Mesodermal cell (in vitro differentiated cells): ENCODE data around the gene MRPL36.

Experiments
- H3K27ac ChIP-seq: 2 replicates; pipeline ENCODE4 v1.7.0; 2013; ENCODE audit warnings: mild to moderate bottlenecking, low read depth, low read length, moderate library complexity; ENCODE audit not compliant: severe bottlenecking
- H3K36me3 ChIP-seq: 2 replicates; pipeline ENCODE4 v1.7.1; 2013; ENCODE audit warnings: mild to moderate bottlenecking, low read length, moderate library complexity; ENCODE audit not compliant: control insufficient read depth, insufficient read depth
- H3K4me1 ChIP-seq: one replicate; pipeline ENCODE4 v1.7.1; 2013; ENCODE audit warnings: mild to moderate bottlenecking, low read length; ENCODE audit not compliant: insufficient read depth, control insufficient read depth, poor library complexity, severe bottlenecking
- H3K4me3 ChIP-seq: 2 replicates; pipeline ENCODE4 v1.7.0; 2013; ENCODE audit warnings: low read length, control low read depth, mild to moderate bottlenecking; ENCODE audit not compliant: insufficient read depth, poor library complexity, severe bottlenecking; ENCODE audit errors: extremely low read depth
- H3K9me3 ChIP-seq: 2 replicates; pipeline ENCODE4 v1.7.1; 2013; ENCODE audit warnings: mild to moderate bottlenecking, low read length, moderate library complexity; ENCODE audit not compliant: control insufficient read depth
- WGBS, 2 experiments: methylation state at CpG; one replicate each; pipeline ENCODE4 v1.1.5; 2013; ENCODE audit warnings: missing lambda C conversion rate in 2 of 2; ENCODE audit not compliant: insufficient coverage in 2 of 2; 5-methylcytosine and 5-hydroxymethylcytosine counted together

Gene MRPL36

GRCh38 chr5:1838013-1838412, 38.4 kb upstream of the MRPL36 start:
- Histone ChIP-seq H3K36me3 (no peaks in the 10 kb centered on the region), H3K4me3 (no peak overlapping the region), H3K4me1 (no peaks in the 10 kb centered on the region), H3K9me3 (no peaks in the 10 kb centered on the region), H3K27ac (no peak overlapping the region)
- 78 to 79% methylated on average over 8 of the region's 9 CpGs for WGBS, 2 experiments

GRCh38 chr5:1836891-1837880, 37.5 kb upstream of the MRPL36 start:
- Histone ChIP-seq H3K27ac (no peak overlapping the region), H3K4me1 (no peaks in the 10 kb centered on the region), H3K4me3 (no peak overlapping the region), H3K9me3 (no peaks in the 10 kb centered on the region), H3K36me3 (no peaks in the 10 kb centered on the region)
- 87 to 89% methylated on average over 27 to 28 of the region's 32 CpGs for WGBS, 2 experiments

GRCh38 chr5:1836176-1836890, 36.7 kb upstream of the MRPL36 start:
- Histone ChIP-seq H3K9me3 (no peaks in the 10 kb centered on the region), H3K36me3 (no peaks in the 10 kb centered on the region), H3K4me3 (no peak overlapping the region), H3K27ac (no peak overlapping the region), H3K4me1 (peaks cover 6% of the 10 kb centered on the region)
- 79 to 80% methylated on average over 20 to 22 of the region's 23 CpGs for WGBS, 2 experiments

DNA sequence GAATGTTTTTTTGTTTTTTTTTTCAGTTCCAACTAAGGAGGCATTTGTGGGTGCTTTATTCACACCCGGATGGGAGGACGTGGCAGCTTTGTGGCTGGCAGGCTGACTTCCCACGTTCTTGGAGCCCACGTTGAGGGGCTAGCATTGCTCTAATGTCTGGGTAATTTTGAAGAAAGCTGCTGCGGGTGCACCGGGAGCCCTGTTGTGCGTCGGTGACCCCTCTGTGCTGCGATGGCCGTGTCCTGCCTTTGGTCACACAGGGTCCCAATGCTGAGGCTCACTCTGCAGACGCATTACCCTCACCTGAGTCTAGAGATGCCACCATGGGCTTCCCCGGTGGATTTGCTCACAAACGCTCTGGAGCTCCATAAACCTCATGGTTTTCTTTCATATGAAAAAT, 35.8 kb upstream of the MRPL36 start:
- Histone ChIP-seq H3K36me3 (no peaks in the 10 kb centered on the region), H3K27ac (no peak overlapping the region), H3K4me1 (peaks cover 9% of the 10 kb centered on the region), H3K4me3 (no peak overlapping the region), H3K9me3 (no peaks in the 10 kb centered on the region)
- WGBS, 2 experiments, result 92 to 95% methylated on average over 10 of the region's 13 CpGs

GRCh38 chr5:1834721-1835429, 35.2 kb upstream of the MRPL36 start:
- WGBS, 2 experiments, result 71 to 75% methylated on average over 13 to 16 of the region's 21 CpGs
- Histone ChIP-seq H3K4me3 (no peak overlapping the region), H3K27ac (no peak overlapping the region), H3K36me3 (no peaks in the 10 kb centered on the region), H3K4me1 (peaks cover 9% of the 10 kb centered on the region), H3K9me3 (no peaks in the 10 kb centered on the region)

GRCh38 chr5:1834022-1834551, 34.5 kb upstream of the MRPL36 start:
- H3K36me3 ChIP-seq, result no peaks in the 10 kb centered on the region
- H3K4me3 ChIP-seq, result no peak overlapping the region
- 81 to 84% methylated on average over 19 to 22 of the region's 22 CpGs for WGBS, 2 experiments
- no peak overlapping the region for H3K27ac ChIP-seq
- H3K9me3 ChIP-seq, result no peaks in the 10 kb centered on the region
- peaks cover 9% of the 10 kb centered on the region for H3K4me1 ChIP-seq

GRCh38 chr5:1833264-1834021, 33.8 kb upstream of the MRPL36 start:
- Histone ChIP-seq H3K36me3 (no peaks in the 10 kb centered on the region), H3K4me3 (no peak overlapping the region), H3K4me1 (peaks cover 9% of the 10 kb centered on the region), H3K27ac (no peak overlapping the region), H3K9me3 (no peaks in the 10 kb centered on the region)
- WGBS, 2 experiments, result 88 to 89% methylated on average over 16 of the region's 16 CpGs

DNA sequence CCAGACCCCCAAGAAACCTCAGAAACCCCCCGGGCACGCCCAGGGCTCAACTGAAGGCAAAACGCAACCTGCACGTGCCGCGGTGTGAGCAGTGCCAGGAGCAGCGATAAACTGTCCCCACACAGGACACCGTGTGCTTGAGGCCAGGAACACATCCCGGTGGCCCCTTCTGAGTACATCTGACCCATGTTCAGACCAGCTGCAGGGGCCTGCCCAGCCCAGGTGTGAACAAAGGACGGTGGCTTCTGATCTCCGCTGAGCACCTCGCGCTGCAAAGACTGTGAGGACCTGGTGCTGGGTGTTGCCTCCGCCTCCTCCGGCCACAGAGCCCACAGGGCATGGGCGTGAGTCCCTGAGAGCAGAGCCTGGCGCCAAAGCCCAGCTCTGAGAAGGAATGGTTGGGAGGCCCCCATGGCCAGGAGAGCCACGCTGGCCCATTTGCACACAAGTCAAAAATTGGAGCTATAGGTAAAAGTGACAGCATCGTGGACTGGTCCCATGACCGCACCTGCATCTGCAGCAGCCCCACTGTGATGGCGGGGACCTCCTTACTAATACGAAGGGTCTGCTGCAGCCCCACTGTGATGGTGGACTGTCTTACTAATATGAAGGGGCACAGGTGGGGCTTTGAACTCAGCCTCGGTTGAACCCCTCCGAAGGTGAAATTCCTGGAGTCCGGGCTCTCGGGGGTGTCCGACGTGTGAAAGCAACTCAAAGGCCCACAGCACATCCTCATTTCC, 33.0 kb upstream of the MRPL36 start:
- H3K4me1 ChIP-seq, result peaks cover 9% of the 10 kb centered on the region
- WGBS, 2 experiments, result 89 to 93% methylated on average over 24 to 28 of the region's 28 CpGs
- no peak overlapping the region for H3K4me3 ChIP-seq
- H3K9me3 ChIP-seq, result no peaks in the 10 kb centered on the region
- no peak overlapping the region for H3K27ac ChIP-seq
- no peaks in the 10 kb centered on the region for H3K36me3 ChIP-seq

DNA sequence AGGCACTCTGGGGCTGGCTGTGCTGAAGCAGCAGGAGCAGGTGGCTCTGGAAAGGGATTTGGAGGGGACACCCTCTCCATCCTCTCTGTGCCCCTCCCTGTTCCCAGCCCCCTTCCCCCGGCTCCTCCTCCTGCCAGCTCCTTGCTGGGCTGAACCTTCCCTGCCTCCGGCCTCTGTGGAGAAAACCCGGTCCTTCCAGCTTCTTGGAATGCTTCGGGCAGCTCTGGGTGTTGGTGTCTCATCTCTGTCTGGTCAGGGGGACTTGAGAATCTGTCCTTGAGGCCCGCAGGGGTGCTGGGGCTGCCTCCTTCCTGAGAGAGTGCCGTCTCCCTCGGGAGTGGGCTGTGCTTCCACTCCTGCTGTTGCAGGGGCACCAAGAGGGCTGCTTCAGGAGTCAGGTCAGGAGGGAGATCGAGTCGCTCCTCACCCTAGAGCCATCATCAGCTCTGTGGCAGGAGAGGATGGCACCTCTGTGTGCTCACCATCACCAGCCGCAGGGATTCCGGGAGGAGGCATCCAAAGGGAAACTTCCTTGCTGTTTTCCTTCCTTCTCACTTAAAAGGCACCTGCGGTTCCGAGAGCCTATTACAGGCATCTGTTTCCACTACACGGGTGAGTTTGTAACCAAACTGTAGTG, 32.2 kb upstream of the MRPL36 start:
- no peak overlapping the region for H3K27ac ChIP-seq
- 44 to 53% methylated on average over 11 of the region's 14 CpGs for WGBS, 2 experiments
- H3K4me1 ChIP-seq, result peaks cover 9% of the 10 kb centered on the region
- H3K4me3 ChIP-seq, result no peak overlapping the region
- H3K9me3 ChIP-seq, result no peaks in the 10 kb centered on the region
- peaks cover 5% of the 10 kb centered on the region for H3K36me3 ChIP-seq
